H9 (cell line): ENCODE data around the gene MSI2. TPM values are rescaled to one million over a fixed set of nuclear protein-coding genes. Genes with fewer than 3 reads are reported as not detected.
A peak's percentile ranks its signal among the peaks of the same experiment; 100 is the strongest.

Experiments
- DNase-seq: peaks from one replicate; pipeline ENCODE4 v3.0.0-alpha.2; 2017
- H2AFZ ChIP-seq: one replicate; pipeline ENCODE4 v1.6.1; 2013; ENCODE audit warnings: mild to moderate bottlenecking, low read length, control low read depth, moderate library complexity
- H2AK5ac ChIP-seq: 2 replicates; pipeline ENCODE4 v1.6.1; 2013; ENCODE audit warnings: low read length, control low read depth, mixed read lengths; ENCODE audit not compliant: insufficient read length
- H2BK120ac ChIP-seq: one replicate; pipeline ENCODE4 v1.6.1; 2013; ENCODE audit warnings: low read depth, mild to moderate bottlenecking, low read length, control low read depth, inconsistent platforms; ENCODE audit not compliant: poor library complexity, severe bottlenecking
- H2BK12ac ChIP-seq: 2 replicates; pipeline ENCODE4 v1.6.1; 2013; ENCODE audit warnings: low read length, control low read depth, mixed read lengths, low read depth; ENCODE audit not compliant: insufficient read length
- H2BK15ac ChIP-seq: 2 replicates; pipeline ENCODE4 v1.6.1; 2013; ENCODE audit warnings: low read depth, low read length, control low read depth
- H2BK20ac ChIP-seq: one replicate; pipeline ENCODE4 v1.6.1; 2013; ENCODE audit warnings: low read depth, mild to moderate bottlenecking, low read length, control low read depth, inconsistent platforms; ENCODE audit not compliant: poor library complexity, severe bottlenecking
- H2BK5ac ChIP-seq: 2 replicates; pipeline ENCODE4 v1.6.1; 2013; ENCODE audit warnings: low read length, control low read depth, mixed read lengths; ENCODE audit not compliant: insufficient read length
- H3K14ac ChIP-seq: 2 replicates; pipeline ENCODE4 v1.6.1; 2013; ENCODE audit warnings: low read length, control low read depth; ENCODE audit not compliant: insufficient read depth
- H3K18ac ChIP-seq: 2 replicates; pipeline ENCODE4 v1.6.1; 2013; ENCODE audit warnings: low read depth, mild to moderate bottlenecking, mixed read lengths, low read length, control low read depth; ENCODE audit not compliant: insufficient read length
- H3K23ac ChIP-seq: 2 replicates; pipeline ENCODE4 v1.6.1; 2013; ENCODE audit warnings: low read length, control low read depth, mixed read lengths, low read depth; ENCODE audit not compliant: insufficient read length
- H3K23me2 ChIP-seq: 2 replicates; pipeline ENCODE4 v1.6.1; 2013; ENCODE audit warnings: low read depth, mild to moderate bottlenecking, mixed read lengths, low read length, control low read depth; ENCODE audit not compliant: insufficient read length, poor library complexity, severe bottlenecking
- H3K27ac ChIP-seq: 2 replicates; pipeline ENCODE4 v1.5.1; 2013; ENCODE audit warnings: low read length, control low read depth, mixed read lengths, low read depth; ENCODE audit not compliant: insufficient read length
- H3K27me3 ChIP-seq: 2 replicates; pipeline ENCODE4 v1.6.1; 2013; ENCODE audit warnings: low read length, control low read depth, inconsistent platforms; ENCODE audit not compliant: insufficient read depth
- H3K4ac ChIP-seq: 2 replicates; pipeline ENCODE4 v1.6.1; 2013; ENCODE audit warnings: low read depth, mild to moderate bottlenecking, control low read depth, inconsistent platforms, low read length, moderate library complexity
- H3K4me1 ChIP-seq: 2 replicates; pipeline ENCODE4 v1.6.1; 2013; ENCODE audit warnings: low read length, control low read depth, inconsistent platforms; ENCODE audit not compliant: insufficient read depth
- H3K4me2 ChIP-seq: 2 replicates; pipeline ENCODE4 v1.6.1; 2013; ENCODE audit warnings: low read length, control low read depth, mixed read lengths; ENCODE audit not compliant: insufficient read length, insufficient read depth
- H3K56ac ChIP-seq: 2 replicates; pipeline ENCODE4 v1.6.1; 2013; ENCODE audit warnings: low read depth, mild to moderate bottlenecking, mixed read lengths, low read length, control low read depth; ENCODE audit not compliant: insufficient read length
- H3K79me1 ChIP-seq: 2 replicates; pipeline ENCODE4 v1.6.1; 2013; ENCODE audit warnings: low read depth, mild to moderate bottlenecking, moderate library complexity, low read length, control low read depth, inconsistent platforms; ENCODE audit not compliant: insufficient read depth, poor library complexity, severe bottlenecking
- H3K79me2 ChIP-seq: 2 replicates; pipeline ENCODE4 v1.6.1; 2013; ENCODE audit warnings: low read length, control low read depth, inconsistent platforms; ENCODE audit not compliant: insufficient read depth
- H3K9ac ChIP-seq: 2 replicates; pipeline ENCODE4 v1.6.1; 2013; ENCODE audit warnings: low read length, control low read depth, mixed read lengths; ENCODE audit not compliant: insufficient read length; ENCODE audit errors: extremely low read depth
- H3K9me3 ChIP-seq: one replicate; pipeline ENCODE4 v1.6.1; 2013; ENCODE audit warnings: low read depth, low read length, inconsistent platforms; ENCODE audit not compliant: control insufficient read depth
- H3T11ph ChIP-seq: one replicate; pipeline ENCODE4 v1.6.1; 2013; ENCODE audit warnings: mild to moderate bottlenecking, low read length, control low read depth, inconsistent platforms
- H4K20me1 ChIP-seq: one replicate; pipeline ENCODE4 v1.6.1; 2013; ENCODE audit not compliant: control insufficient read depth, insufficient read length, insufficient read depth
- H4K5ac ChIP-seq: 2 replicates; pipeline ENCODE4 v1.6.1; 2013; ENCODE audit warnings: low read depth, mild to moderate bottlenecking, mixed read lengths, low read length, control low read depth; ENCODE audit not compliant: insufficient read length
- H4K8ac ChIP-seq: replicated peaks from 2 replicates; pipeline ENCODE4 v1.6.1; 2013; ENCODE audit warnings: low read length, control low read depth, mixed read lengths, low read depth; ENCODE audit not compliant: insufficient read length
- H4K91ac ChIP-seq: 2 replicates; pipeline ENCODE4 v1.6.1; 2013; ENCODE audit warnings: low read depth, mild to moderate bottlenecking, moderate library complexity, mixed read lengths, low read length, control low read depth; ENCODE audit not compliant: insufficient read length
- H3K27ac Mint-ChIP-seq, 3 experiments: 2 replicates in 2 of 3; 3 replicates in 1 of 3; pipeline ENCODE4 v1.8.0; 2020 to 2021; ENCODE audit warnings: mixed read lengths in 3 of 3, mild to moderate bottlenecking in 1 of 3, moderate library complexity in 1 of 3
- H3K27me3 Mint-ChIP-seq: 2 replicates; pipeline ENCODE4 v1.8.0; 2021; ENCODE audit warnings: low read depth, mild to moderate bottlenecking, moderate library complexity, mixed read lengths
- H3K36me3 Mint-ChIP-seq, 3 experiments: 2 replicates in 2 of 3; 3 replicates in 1 of 3; pipeline ENCODE4 v1.8.0; 2020 to 2021; ENCODE audit warnings: low read depth in 3 of 3, mixed read lengths in 3 of 3; ENCODE audit not compliant: insufficient read depth in 1 of 3
- H3K4me1 Mint-ChIP-seq, 2 experiments: 2 replicates each; pipeline ENCODE4 v1.8.0; 2020; ENCODE audit warnings: mixed read lengths in 2 of 2
- H3K4me3 Mint-ChIP-seq, 2 experiments: 2 replicates in 1 of 2; 3 replicates in 1 of 2; pipeline ENCODE4 v1.8.0; 2020 to 2021; ENCODE audit warnings: mild to moderate bottlenecking in 2 of 2, mixed read lengths in 2 of 2, moderate library complexity in 1 of 2
- H3K9me3 Mint-ChIP-seq, 2 experiments: 2 replicates in 1 of 2; 3 replicates in 1 of 2; pipeline ENCODE4 v1.8.0; 2020; ENCODE audit warnings: mild to moderate bottlenecking in 2 of 2, mixed read lengths in 2 of 2, moderate library complexity in 1 of 2
- WGBS: extraction: QIAGEN DNeasy Blood & Tissue Kit; methylation state at CpG from one replicate; pipeline ENCODE4 v1.1.7; 2013; ENCODE audit warnings: missing lambda C conversion rate, low lambda C conversion rate, mixed read lengths; ENCODE audit not compliant: insufficient read length; ENCODE audit errors: extremely low coverage; 5-methylcytosine and 5-hydroxymethylcytosine counted together
- total RNA-seq: library from RNA; stranded (reverse); gene quantifications from 2 replicates; pipeline ENCODE4 v1.2.1, GENCODE V29; 2021
- TF ChIP-seq, protein P1 (sequence below): fragments of 200-600 bp; sonication (generic); conservative IDR thresholded peaks from 3 replicates; pipeline ENCODE4 v1.8.0; 2021; ENCODE audit warnings: antibody characterized with exemption, mild to moderate bottlenecking

The MSI2 gene
- total RNA-seq, 1 experiment from 2014 or later, result 98.5 TPM

DNA sequence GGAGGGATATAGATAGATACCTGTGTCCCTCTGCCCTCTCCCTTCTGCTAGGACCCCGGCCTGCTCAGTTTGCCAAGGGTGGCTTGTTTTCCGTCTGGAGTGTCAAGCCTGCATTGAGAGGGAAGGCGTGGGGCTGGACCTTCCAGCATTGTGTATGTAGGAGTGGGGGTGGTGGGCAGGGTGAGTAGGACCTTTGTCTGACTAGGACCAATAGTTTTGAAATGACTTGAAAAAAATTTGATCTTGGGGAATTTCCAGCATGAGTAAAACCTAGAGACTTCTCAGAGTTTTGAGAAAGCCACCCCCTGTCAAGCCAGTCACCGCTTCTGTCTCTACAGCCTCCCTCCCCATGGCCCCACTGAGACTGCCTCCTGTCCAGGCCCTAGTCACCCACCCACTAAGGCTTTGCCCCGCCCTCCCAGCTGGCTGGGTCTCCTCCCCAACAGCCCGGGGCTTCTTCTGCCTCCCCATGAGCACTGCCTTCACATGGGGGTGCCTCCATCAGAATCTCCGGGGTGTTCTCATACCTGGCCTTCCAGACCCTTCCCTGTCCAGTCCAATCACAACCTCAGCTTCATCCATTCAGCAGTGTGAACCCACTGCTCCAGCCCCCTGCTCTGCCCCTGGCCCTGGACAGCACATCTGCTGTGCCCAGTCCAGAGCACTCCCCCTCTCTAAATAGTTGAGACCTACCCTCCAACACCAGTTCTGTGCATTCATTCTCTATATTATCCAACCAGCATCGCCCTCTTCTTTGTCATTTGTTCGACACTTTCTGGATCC lies 207.0 kb downstream of the MSI2 start:
- no peak overlapping the region for H2AFZ ChIP-seq
- Mint-ChIP-seq H3K4me1 (peaks cover 61 to 71% of the 10 kb centered on the region in 2 experiments), H3K4me3 (no peak overlapping the region), H3K27me3 (no peaks in the 10 kb centered on the region), H3K36me3 (peaks cover 0 to 4% (median 0%) of the 10 kb centered on the region in 3 experiments; a peak in 2 of 7 replicates), H3K27ac (peak overlapping the region; percentile 27 to 82 (median 39); a peak in 4 of 7 replicates), H3K9me3 (no peaks in the 10 kb centered on the region)
- H3K4me2 ChIP-seq, result no peak overlapping the region
- H4K91ac ChIP-seq, result no peak overlapping the region
- H3K4ac ChIP-seq, result no peak overlapping the region
- H2BK12ac ChIP-seq, result no peak overlapping the region
- H2BK120ac ChIP-seq, result no peak overlapping the region
- H4K8ac ChIP-seq, result no peak overlapping the region
- H4K20me1 ChIP-seq, result no peaks in the 10 kb centered on the region
- no peak overlapping the region for H3K27ac ChIP-seq
- WGBS, result no CpG with 5 or more reads among the region's 9 CpGs
- H3K23ac ChIP-seq, result no peak overlapping the region
- TF ChIP-seq, protein P1, sequence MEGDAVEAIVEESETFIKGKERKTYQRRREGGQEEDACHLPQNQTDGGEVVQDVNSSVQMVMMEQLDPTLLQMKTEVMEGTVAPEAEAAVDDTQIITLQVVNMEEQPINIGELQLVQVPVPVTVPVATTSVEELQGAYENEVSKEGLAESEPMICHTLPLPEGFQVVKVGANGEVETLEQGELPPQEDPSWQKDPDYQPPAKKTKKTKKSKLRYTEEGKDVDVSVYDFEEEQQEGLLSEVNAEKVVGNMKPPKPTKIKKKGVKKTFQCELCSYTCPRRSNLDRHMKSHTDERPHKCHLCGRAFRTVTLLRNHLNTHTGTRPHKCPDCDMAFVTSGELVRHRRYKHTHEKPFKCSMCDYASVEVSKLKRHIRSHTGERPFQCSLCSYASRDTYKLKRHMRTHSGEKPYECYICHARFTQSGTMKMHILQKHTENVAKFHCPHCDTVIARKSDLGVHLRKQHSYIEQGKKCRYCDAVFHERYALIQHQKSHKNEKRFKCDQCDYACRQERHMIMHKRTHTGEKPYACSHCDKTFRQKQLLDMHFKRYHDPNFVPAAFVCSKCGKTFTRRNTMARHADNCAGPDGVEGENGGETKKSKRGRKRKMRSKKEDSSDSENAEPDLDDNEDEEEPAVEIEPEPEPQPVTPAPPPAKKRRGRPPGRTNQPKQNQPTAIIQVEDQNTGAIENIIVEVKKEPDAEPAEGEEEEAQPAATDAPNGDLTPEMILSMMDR, result no peak
- H2BK15ac ChIP-seq, result no peak overlapping the region
- no peak overlapping the region for H3K14ac ChIP-seq
- H2BK20ac ChIP-seq, result no peak overlapping the region
- no peaks in the 10 kb centered on the region for H3K79me1 ChIP-seq
- H4K5ac ChIP-seq, result no peak overlapping the region
- DNase-seq, result no peak
- H3K56ac ChIP-seq, result no peak overlapping the region
- H3K18ac ChIP-seq, result no peak overlapping the region
- no peak overlapping the region for H2BK5ac ChIP-seq
- no peaks in the 10 kb centered on the region for H3K23me2 ChIP-seq
- no peak overlapping the region for H3K9ac ChIP-seq
- no peak overlapping the region for H3T11ph ChIP-seq
- no peaks in the 10 kb centered on the region for H3K9me3 ChIP-seq
- no peak overlapping the region for H2AK5ac ChIP-seq
- no peaks in the 10 kb centered on the region for H3K79me2 ChIP-seq
- H3K4me1 ChIP-seq, result peaks cover 17% of the 10 kb centered on the region; the same call in 1 of the 2 replicates
- no peaks in the 10 kb centered on the region; the same call in none of the 2 replicates for H3K27me3 ChIP-seq
